ENCODE data around the gene NFATC3.

The NFATC3 gene

GRCh38 chr16:68190736-68191510, 105.8 kb downstream of the NFATC3 start:
- FAIRE-seq (peak; percentile 13), DNase-seq (ENCODE audit: insufficient read length, low spot score) (no peak)
- TF ChIP-seq SPI1 (IDR thresholded peaks at IDR 0.05; ENCODE audit: low read depth, low read length) (no peak), POLR2A (IDR thresholded peaks at IDR 0.05; ENCODE audit: low read depth, low read length) (no peak), TAF1 (IDR thresholded peaks at IDR 0.05; ENCODE audit: low read depth, low read length) (no peak), PAX5 (IDR thresholded peaks at IDR 0.05; ENCODE audit: insufficient read depth, low read length, severe bottlenecking) (no peak), POLR2AphosphoS5 (IDR thresholded peaks at IDR 0.05; ENCODE audit: low read depth, low read length) (no peak), POU2F2 (IDR thresholded peaks at IDR 0.05; ENCODE audit: low read depth, low read length) (no peak)

GRCh38 chr16:68194251-68194650, 109.1 kb downstream of the NFATC3 start:
- TF ChIP-seq SPI1 (IDR thresholded peaks at IDR 0.05; ENCODE audit: low read depth, low read length) (no peak), POLR2A (IDR thresholded peaks at IDR 0.05; ENCODE audit: low read depth, low read length) (no peak), POU2F2 (IDR thresholded peaks at IDR 0.05; ENCODE audit: low read depth, low read length) (no peak), TAF1 (IDR thresholded peaks at IDR 0.05; ENCODE audit: low read depth, low read length) (no peak), PAX5 (IDR thresholded peaks at IDR 0.05; ENCODE audit: insufficient read depth, low read length, severe bottlenecking) (no peak), POLR2AphosphoS5 (IDR thresholded peaks at IDR 0.05; ENCODE audit: low read depth, low read length) (no peak)
- DNase-seq (ENCODE audit: insufficient read length, low spot score) (no peak), FAIRE-seq (peak; percentile 9)

- no peak for TF ChIP-seq PAX5 (IDR thresholded peaks at IDR 0.05; ENCODE audit: insufficient read depth, low read length, severe bottlenecking)
- no peak for TF ChIP-seq SPI1 (IDR thresholded peaks at IDR 0.05; ENCODE audit: low read depth, low read length)
- TF ChIP-seq TAF1 (IDR thresholded peaks at IDR 0.05; ENCODE audit: low read depth, low read length) = no peak
- TF ChIP-seq POLR2A (IDR thresholded peaks at IDR 0.05; ENCODE audit: low read depth, low read length) = no peak
- TF ChIP-seq POU2F2 (IDR thresholded peaks at IDR 0.05; ENCODE audit: low read depth, low read length) = no peak
- TF ChIP-seq POLR2AphosphoS5 (IDR thresholded peaks at IDR 0.05; ENCODE audit: low read depth, low read length) = no peak
- FAIRE-seq (no peak), DNase-seq (ENCODE audit: insufficient read length, low spot score) (no peak)
These were observed 112.1 kb downstream of the NFATC3 start for GRCh38 chr16:68197250-68197649.

GRCh38 chr16:68200088-68200783, 115.1 kb downstream of the NFATC3 start:
- FAIRE-seq (no peak), DNase-seq (ENCODE audit: insufficient read length, low spot score) (no peak)
- TF ChIP-seq POU2F2 (IDR thresholded peaks at IDR 0.05; ENCODE audit: low read depth, low read length) (no peak), SPI1 (IDR thresholded peaks at IDR 0.05; ENCODE audit: low read depth, low read length) (no peak), PAX5 (IDR thresholded peaks at IDR 0.05; ENCODE audit: insufficient read depth, low read length, severe bottlenecking) (no peak), POLR2A (IDR thresholded peaks at IDR 0.05; ENCODE audit: low read depth, low read length) (no peak), POLR2AphosphoS5 (IDR thresholded peaks at IDR 0.05; ENCODE audit: low read depth, low read length) (no peak), TAF1 (IDR thresholded peaks at IDR 0.05; ENCODE audit: low read depth, low read length) (no peak)

GRCh38 chr16:68202091-68202519, 116.9 kb downstream of the NFATC3 start:
- DNase-seq (ENCODE audit: insufficient read length, low spot score) (no peak), FAIRE-seq (no peak)
- no peak for TF ChIP-seq PAX5 (IDR thresholded peaks at IDR 0.05; ENCODE audit: insufficient read depth, low read length, severe bottlenecking)
- no peak for TF ChIP-seq POLR2AphosphoS5 (IDR thresholded peaks at IDR 0.05; ENCODE audit: low read depth, low read length)

- TF ChIP-seq PAX5 (IDR thresholded peaks at IDR 0.05; ENCODE audit: insufficient read depth, low read length, severe bottlenecking) (no peak), POLR2A (IDR thresholded peaks at IDR 0.05; ENCODE audit: low read depth, low read length) (no peak), POLR2AphosphoS5 (IDR thresholded peaks at IDR 0.05; ENCODE audit: low read depth, low read length) (no peak), SPI1 (IDR thresholded peaks at IDR 0.05; ENCODE audit: low read depth, low read length) (no peak), TAF1 (IDR thresholded peaks at IDR 0.05; ENCODE audit: low read depth, low read length) (no peak), POU2F2 (IDR thresholded peaks at IDR 0.05; ENCODE audit: low read depth, low read length) (no peak)
- FAIRE-seq = no peak
These were observed 121.1 kb downstream of the NFATC3 start for GRCh38 chr16:68206245-68206644.

GRCh38 chr16:68214726-68215125, 129.6 kb downstream of the NFATC3 start:
- FAIRE-seq (no peak), DNase-seq (ENCODE audit: insufficient read length, low spot score) (no peak)
- TF ChIP-seq PAX5 (IDR thresholded peaks at IDR 0.05; ENCODE audit: insufficient read depth, low read length, severe bottlenecking) = no peak
- no peak for TF ChIP-seq TAF1 (IDR thresholded peaks at IDR 0.05; ENCODE audit: low read depth, low read length)
- TF ChIP-seq POLR2AphosphoS5 (IDR thresholded peaks at IDR 0.05; ENCODE audit: low read depth, low read length) = no peak
- TF ChIP-seq POLR2A (IDR thresholded peaks at IDR 0.05; ENCODE audit: low read depth, low read length) = no peak
- no peak for TF ChIP-seq POU2F2 (IDR thresholded peaks at IDR 0.05; ENCODE audit: low read depth, low read length)
- no peak for TF ChIP-seq SPI1 (IDR thresholded peaks at IDR 0.05; ENCODE audit: low read depth, low read length)

More at GRCh38 chr16:68206245-68206644, 121.1 kb downstream of the NFATC3 start:
- DNase-seq (ENCODE audit: insufficient read length, low spot score) = no peak

GRCh38 chr16:68215302-68215701, 130.1 kb downstream of the NFATC3 start:
- DNase-seq (ENCODE audit: insufficient read length, low spot score) (no peak), FAIRE-seq (no peak)
- TF ChIP-seq POU2F2 (IDR thresholded peaks at IDR 0.05; ENCODE audit: low read depth, low read length) (no peak), SPI1 (IDR thresholded peaks at IDR 0.05; ENCODE audit: low read depth, low read length) (no peak)

GRCh38 chr16:68216240-68216639, 131.1 kb downstream of the NFATC3 start:
- no peak for FAIRE-seq
- TF ChIP-seq POLR2AphosphoS5 (IDR thresholded peaks at IDR 0.05; ENCODE audit: low read depth, low read length) (no peak), POU2F2 (IDR thresholded peaks at IDR 0.05; ENCODE audit: low read depth, low read length) (no peak), PAX5 (IDR thresholded peaks at IDR 0.05; ENCODE audit: insufficient read depth, low read length, severe bottlenecking) (no peak), POLR2A (IDR thresholded peaks at IDR 0.05; ENCODE audit: low read depth, low read length) (no peak), SPI1 (IDR thresholded peaks at IDR 0.05; ENCODE audit: low read depth, low read length) (no peak), TAF1 (IDR thresholded peaks at IDR 0.05; ENCODE audit: low read depth, low read length) (no peak)
- DNase-seq (ENCODE audit: insufficient read length, low spot score) = no peak

Data from GM12891 (cell line).